PC-3 (cell line): ENCODE results near the gene MAP7. TPM values are rescaled to one million over a fixed set of nuclear protein-coding genes. Genes with fewer than 3 reads are reported as not detected.

Experiments used
- ATAC-seq: fragments of 200-7000 bp; cut with Tn5 transposase; 2 replicates; pipeline ENCODE4 v1.9.1; 2020; ENCODE audit warnings: mild to moderate bottlenecking, moderate library complexity
- BruUV-seq: library from RNA; stranded (reverse); fragments of 400-500 nt; replicated peaks from 2 replicates; lab custom pipeline; 2021; lab: Mats Ljungman, UMichigan
- CTCF ChIA-PET: fragments of 300-600 bp; sonication (Branson Sonifier 250); formaldehyde crosslinking; loops from one replicate; lab custom pipeline; 2022; ENCODE audit warnings: antibody characterized with exemption; lab: Charles Lee
- POLR2A ChIA-PET: fragments of 300-600 bp; sonication (Branson Sonifier 250); formaldehyde crosslinking; loops from one replicate; lab custom pipeline; 2022; ENCODE audit warnings: antibody characterized with exemption; ENCODE audit not compliant: unreplicated experiment; lab: Charles Lee
- DNase-seq: peaks from one replicate; pipeline ENCODE4 v3.0.0-alpha.2; 2015
- H2AFZ ChIP-seq: fragments of 300-600 bp; sonication (generic); 2 replicates; pipeline ENCODE4 v1.6.0; 2016; ENCODE audit warnings: antibody characterized with exemption, low read length
- H3F3A ChIP-seq: fragments of 300-600 bp; sonication (generic); one replicate; pipeline ENCODE4 v1.6.0; 2017; ENCODE audit warnings: antibody characterized with exemption, low read length, control low read depth, mild to moderate bottlenecking; ENCODE audit not compliant: unreplicated experiment
- H3K27ac ChIP-seq: fragments of 300-600 bp; sonication (generic); 2 replicates; pipeline ENCODE4 v1.5.1; 2016; ENCODE audit warnings: mild to moderate bottlenecking, low read length
- H3K27me3 ChIP-seq: fragments of 300-600 bp; sonication (generic); 2 replicates; pipeline ENCODE4 v1.6.1; 2016; ENCODE audit warnings: low read length, mixed read lengths
- H3K36me3 ChIP-seq: fragments of 300-600 bp; sonication (generic); 2 replicates; pipeline ENCODE4 v1.6.1; 2016; ENCODE audit warnings: low read depth, mixed run types, low read length, mixed read lengths
- H3K4me1 ChIP-seq: fragments of 300-600 bp; sonication (generic); 2 replicates; pipeline ENCODE4 v1.5.1; 2016; ENCODE audit warnings: low read length; ENCODE audit not compliant: insufficient read depth
- H3K4me2 ChIP-seq: fragments of 300-600 bp; sonication (generic); 2 replicates; pipeline ENCODE4 v1.6.0; 2016; ENCODE audit warnings: low read length
- H3K4me3 ChIP-seq: fragments of 300-600 bp; sonication (generic); 2 replicates; pipeline ENCODE4 v1.5.1; 2016; ENCODE audit warnings: mild to moderate bottlenecking, low read length, mixed read lengths
- H3K79me2 ChIP-seq: fragments of 300-600 bp; sonication (generic); 2 replicates; pipeline ENCODE4 v1.6.1; 2017; ENCODE audit warnings: low read length, mixed read lengths
- H3K9ac ChIP-seq: fragments of 300-600 bp; sonication (generic); 2 replicates; pipeline ENCODE4 v1.6.0; 2016; ENCODE audit warnings: mild to moderate bottlenecking, low read length
- H3K9me2 ChIP-seq: fragments of 300-600 bp; sonication (generic); replicated peaks from 2 replicates; pipeline ENCODE4 v1.6.1; 2016; ENCODE audit warnings: mixed run types, low read length, mixed read lengths
- H3K9me3 ChIP-seq: fragments of 300-600 bp; sonication (generic); 2 replicates; pipeline ENCODE4 v1.6.1; 2016; ENCODE audit warnings: low read length, mixed read lengths
- H4K20me1 ChIP-seq: fragments of 300-600 bp; sonication (generic); 2 replicates; pipeline ENCODE4 v1.6.1; 2016; ENCODE audit warnings: low read length, mixed read lengths
- EZH2 ChIP-seq: fragments of 300-600 bp; sonication (generic); IDR thresholded peaks from one replicate; pipeline ENCODE4 v1.6.1; 2017; ENCODE audit warnings: antibody characterized with exemption, mild to moderate bottlenecking, low read length; ENCODE audit not compliant: unreplicated experiment
- EZH2phosphoT487 ChIP-seq: fragments of 300-600 bp; sonication (generic); IDR thresholded peaks from 2 replicates; pipeline ENCODE4 v1.6.1; 2018; ENCODE audit warnings: mild to moderate bottlenecking, antibody characterized with exemption, low read length, borderline replicate concordance
- intact Hi-C: fragments of 100-400 bp; cut with micrococcal nuclease; formaldehyde crosslinking; loops from 2 replicates; pipeline ENCODE4 v1.9.0; 2023
- total RNA-seq: library from RNA; depleted of rRNA; stranded (reverse); fragments of >200 nt; gene quantifications from 2 replicates; pipeline ENCODE4 v1.2.3, GENCODE V29; 2014
- TF ChIP-seq, protein P1 (sequence below): fragments of 300-600 bp; sonication (generic); conservative IDR thresholded peaks from 2 replicates; pipeline ENCODE4 v1.5.1; 2017; ENCODE audit warnings: antibody characterized with exemption, low read depth, mild to moderate bottlenecking, low read length

Gene MAP7
- total RNA-seq, 1 experiment from 2014 or later = 13.9 TPM

DNA sequence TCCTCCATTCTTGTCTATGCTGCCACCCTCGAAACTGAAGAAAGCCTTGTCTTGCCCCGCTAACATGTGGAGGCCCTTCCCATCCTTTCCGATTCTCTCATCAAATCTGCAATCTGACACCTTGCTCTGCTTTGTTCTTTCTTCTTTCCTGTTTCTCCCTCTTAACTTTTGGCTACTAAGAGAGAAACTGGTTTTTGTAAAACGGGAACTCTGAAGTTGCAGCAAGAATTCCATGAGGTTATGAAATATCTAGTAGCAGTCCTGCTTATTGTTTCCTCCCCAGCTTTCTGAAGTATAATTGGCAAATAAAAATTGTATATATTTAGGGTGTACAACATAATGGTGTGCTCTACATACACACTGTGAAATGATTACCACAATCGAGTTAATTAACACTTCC, 80.2 kb downstream of the MAP7 start:
- Histone ChIP-seq H3K36me3 (no peaks in the 10 kb centered on the region), H3K9me3 (no peaks in the 10 kb centered on the region), H2AFZ (no peak overlapping the region), H3K79me2 (peaks cover 4% of the 10 kb centered on the region; the same call in 1 of the 2 replicates), H3K9ac (no peak overlapping the region), H3F3A (no peaks in the 10 kb centered on the region), H3K4me3 (no peak overlapping the region), H3K27ac (no peak overlapping the region), H3K9me2 (no peaks in the 10 kb centered on the region), H3K27me3 (no peaks in the 10 kb centered on the region), H3K4me2 (no peak overlapping the region), H4K20me1 (no peaks in the 10 kb centered on the region), H3K4me1 (peaks cover 9% of the 10 kb centered on the region)
- ChIA-PET CTCF (no interaction called here), POLR2A (no interaction called here)
- intact Hi-C loops = no loop called here
- no TSS peak for BruUV-seq
- DNase-seq (no peak), ATAC-seq (no peak)
- TF ChIP-seq EZH2 (no peak), EZH2phosphoT487 (no peak)
- TF ChIP-seq, protein P1, sequence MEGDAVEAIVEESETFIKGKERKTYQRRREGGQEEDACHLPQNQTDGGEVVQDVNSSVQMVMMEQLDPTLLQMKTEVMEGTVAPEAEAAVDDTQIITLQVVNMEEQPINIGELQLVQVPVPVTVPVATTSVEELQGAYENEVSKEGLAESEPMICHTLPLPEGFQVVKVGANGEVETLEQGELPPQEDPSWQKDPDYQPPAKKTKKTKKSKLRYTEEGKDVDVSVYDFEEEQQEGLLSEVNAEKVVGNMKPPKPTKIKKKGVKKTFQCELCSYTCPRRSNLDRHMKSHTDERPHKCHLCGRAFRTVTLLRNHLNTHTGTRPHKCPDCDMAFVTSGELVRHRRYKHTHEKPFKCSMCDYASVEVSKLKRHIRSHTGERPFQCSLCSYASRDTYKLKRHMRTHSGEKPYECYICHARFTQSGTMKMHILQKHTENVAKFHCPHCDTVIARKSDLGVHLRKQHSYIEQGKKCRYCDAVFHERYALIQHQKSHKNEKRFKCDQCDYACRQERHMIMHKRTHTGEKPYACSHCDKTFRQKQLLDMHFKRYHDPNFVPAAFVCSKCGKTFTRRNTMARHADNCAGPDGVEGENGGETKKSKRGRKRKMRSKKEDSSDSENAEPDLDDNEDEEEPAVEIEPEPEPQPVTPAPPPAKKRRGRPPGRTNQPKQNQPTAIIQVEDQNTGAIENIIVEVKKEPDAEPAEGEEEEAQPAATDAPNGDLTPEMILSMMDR = no peak

DNA sequence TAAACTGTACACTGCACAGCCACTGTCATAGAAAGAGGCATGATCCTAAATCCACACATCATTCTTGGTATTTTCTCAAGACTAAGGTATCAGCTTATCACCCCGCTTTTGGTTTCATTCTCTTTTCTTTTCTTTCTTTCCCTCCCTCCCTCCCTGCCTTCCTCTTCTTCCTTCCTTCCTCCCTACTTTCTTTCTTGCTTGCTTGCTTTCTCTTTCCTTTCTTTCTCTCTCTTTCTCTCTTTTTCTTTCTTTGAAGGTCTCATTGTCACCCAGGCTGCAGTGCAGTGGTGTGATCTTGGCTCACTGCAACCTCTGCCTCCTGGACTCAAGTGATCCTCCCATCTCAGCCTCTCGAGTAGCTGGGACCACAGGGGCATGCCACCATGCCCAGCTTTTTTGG, 81.1 kb downstream of the MAP7 start:
- Histone ChIP-seq H3K4me3 (no peak overlapping the region), H3K36me3 (no peaks in the 10 kb centered on the region), H3K9ac (no peak overlapping the region), H3K9me2 (no peaks in the 10 kb centered on the region), H4K20me1 (no peaks in the 10 kb centered on the region), H3K4me1 (peaks cover 9% of the 10 kb centered on the region), H3K27me3 (no peaks in the 10 kb centered on the region), H3K27ac (no peak overlapping the region), H3K4me2 (no peak overlapping the region), H3F3A (no peaks in the 10 kb centered on the region), H3K79me2 (peaks cover 8% of the 10 kb centered on the region; the same call in 1 of the 2 replicates), H2AFZ (no peak overlapping the region), H3K9me3 (no peaks in the 10 kb centered on the region)
- TF ChIP-seq EZH2 (no peak), EZH2phosphoT487 (no peak)
- TF ChIP-seq, protein P1 = no peak
- ChIA-PET CTCF (no interaction called here), POLR2A (no interaction called here)
- BruUV-seq = no TSS peak
- intact Hi-C loops = no loop called here
- DNase-seq (no peak), ATAC-seq (no peak)

DNA sequence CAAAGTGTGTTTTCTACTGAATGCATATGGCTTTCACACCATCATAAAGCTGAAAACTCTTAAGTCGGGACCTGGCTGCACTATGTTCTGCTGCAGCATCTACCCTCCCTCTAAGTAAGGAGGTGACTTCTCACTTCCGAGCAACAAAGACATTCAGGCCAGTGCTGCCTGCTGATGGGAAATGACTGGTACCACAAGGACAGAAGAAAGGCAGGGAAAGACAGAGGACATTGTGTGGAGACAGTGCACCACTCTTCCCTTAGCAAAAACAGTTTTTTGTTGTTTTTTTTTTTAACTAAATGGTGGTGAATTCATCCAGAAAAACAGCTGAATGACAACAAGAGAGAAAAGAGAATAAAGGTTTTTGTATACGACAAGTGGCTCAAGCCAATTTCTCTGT, 81.5 kb downstream of the MAP7 start:
- intact Hi-C loops = no loop called here
- ATAC-seq (no peak), DNase-seq (no peak)
- no TSS peak for BruUV-seq
- no peak overlapping the region for H3K27ac ChIP-seq
- H3K36me3 ChIP-seq = no peaks in the 10 kb centered on the region
- peaks cover 9% of the 10 kb centered on the region for H3K4me1 ChIP-seq
- H4K20me1 ChIP-seq = no peaks in the 10 kb centered on the region
- no peak overlapping the region for H3K9ac ChIP-seq
- TF ChIP-seq, protein P1 = no peak
- TF ChIP-seq EZH2phosphoT487 (no peak), EZH2 (no peak)
- ChIA-PET POLR2A (no interaction called here), CTCF (no interaction called here)
- no peak overlapping the region for H3K4me3 ChIP-seq
- H3K27me3 ChIP-seq = no peaks in the 10 kb centered on the region
- no peak overlapping the region for H3K4me2 ChIP-seq
- no peaks in the 10 kb centered on the region for H3K9me3 ChIP-seq
- H3K9me2 ChIP-seq = no peaks in the 10 kb centered on the region
- peaks cover 8% of the 10 kb centered on the region; the same call in 1 of the 2 replicates for H3K79me2 ChIP-seq
- no peaks in the 10 kb centered on the region for H3F3A ChIP-seq
- H2AFZ ChIP-seq = no peak overlapping the region
